ENCODE measurements around the gene SERPINB1.
"Not testable (repeated sequence)": the region's sequence is repeated elsewhere in the genome, so short reads cannot be mapped to it uniquely, and the experiment has no call there.

SERPINB1 gene

DNA sequence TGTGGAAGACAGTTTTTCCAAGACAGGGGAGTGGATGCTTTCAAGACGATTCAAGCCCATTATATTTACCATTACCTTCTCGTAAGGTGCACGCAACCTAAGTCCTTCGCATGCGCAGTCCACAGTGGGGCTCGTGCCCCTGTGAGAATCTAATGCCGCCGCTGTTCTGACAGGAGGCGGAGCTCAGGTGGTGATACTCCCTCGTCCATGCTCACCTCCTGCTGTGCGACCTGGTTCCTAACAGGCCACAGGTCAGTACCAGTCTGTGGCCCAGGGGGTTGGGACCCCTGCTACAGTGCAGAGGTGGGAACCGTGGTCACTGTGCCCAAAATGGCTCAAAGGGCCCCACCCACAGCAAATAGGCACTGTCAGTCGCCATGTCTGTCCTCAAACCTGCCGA lies 36.6 kb downstream of the SERPINB1 start:
- CTCF ChIA-PET, result interaction anchor here (0.9 to 1.3 kb wide), 2 partner anchors 13 kb away, joined by 3 read pairs; no protein-coding TSS in a partner anchor
- no peak for DNase-seq (ENCODE audit: extremely low spot score)
- POLR2A ChIA-PET, result no interaction called here
- TF ChIP-seq LEF1 (IDR thresholded peaks at IDR 0.05; ENCODE audit: borderline replicate concordance) (no peak), ZNF384 (IDR thresholded peaks at IDR 0.05) (no peak)
- TF ChIP-seq, protein P1, sequence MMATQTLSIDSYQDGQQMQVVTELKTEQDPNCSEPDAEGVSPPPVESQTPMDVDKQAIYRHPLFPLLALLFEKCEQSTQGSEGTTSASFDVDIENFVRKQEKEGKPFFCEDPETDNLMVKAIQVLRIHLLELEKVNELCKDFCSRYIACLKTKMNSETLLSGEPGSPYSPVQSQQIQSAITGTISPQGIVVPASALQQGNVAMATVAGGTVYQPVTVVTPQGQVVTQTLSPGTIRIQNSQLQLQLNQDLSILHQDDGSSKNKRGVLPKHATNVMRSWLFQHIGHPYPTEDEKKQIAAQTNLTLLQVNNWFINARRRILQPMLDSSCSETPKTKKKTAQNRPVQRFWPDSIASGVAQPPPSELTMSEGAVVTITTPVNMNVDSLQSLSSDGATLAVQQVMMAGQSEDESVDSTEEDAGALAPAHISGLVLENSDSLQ (IDR thresholded peaks at IDR 0.05), result no peak

DNA sequence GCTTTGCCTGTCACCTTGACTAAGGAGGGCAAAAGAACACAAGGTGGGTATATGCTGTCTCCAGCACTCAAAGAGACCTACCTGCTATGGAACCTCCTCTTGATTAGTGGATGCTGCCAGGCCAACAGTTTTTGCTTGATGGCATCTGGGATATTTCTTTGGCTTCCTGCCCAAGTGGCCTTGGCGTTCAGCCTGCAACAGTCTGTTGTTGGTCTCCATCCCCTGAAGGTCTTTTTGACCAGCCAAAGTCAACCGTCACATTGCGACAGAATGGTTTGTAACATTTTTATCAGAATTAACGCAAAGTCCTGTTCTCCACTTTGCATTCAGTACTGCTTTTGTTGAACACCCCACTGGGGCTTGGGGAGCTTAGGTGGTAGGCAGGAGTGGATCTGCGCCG lies 37.1 kb downstream of the SERPINB1 start:
- TF ChIP-seq LEF1 (IDR thresholded peaks at IDR 0.05; ENCODE audit: borderline replicate concordance) (no peak), CTBP1 (IDR thresholded peaks at IDR 0.05; ENCODE audit: borderline replicate concordance) (no peak), ARNT (IDR thresholded peaks at IDR 0.05) (no peak), ELF4 (IDR thresholded peaks at IDR 0.05) (no peak), FOXK2 (IDR thresholded peaks at IDR 0.05) (no peak)
- TF ChIP-seq, protein P1 (IDR thresholded peaks at IDR 0.05), result no peak
- ChIA-PET POLR2A (no interaction called here), CTCF (interaction anchor here (0.9 to 1.3 kb wide), 2 partner anchors 13 to 14 kb away, joined by 3 read pairs; no protein-coding TSS in a partner anchor)
- no peak for DNase-seq (ENCODE audit: extremely low spot score)

DNA sequence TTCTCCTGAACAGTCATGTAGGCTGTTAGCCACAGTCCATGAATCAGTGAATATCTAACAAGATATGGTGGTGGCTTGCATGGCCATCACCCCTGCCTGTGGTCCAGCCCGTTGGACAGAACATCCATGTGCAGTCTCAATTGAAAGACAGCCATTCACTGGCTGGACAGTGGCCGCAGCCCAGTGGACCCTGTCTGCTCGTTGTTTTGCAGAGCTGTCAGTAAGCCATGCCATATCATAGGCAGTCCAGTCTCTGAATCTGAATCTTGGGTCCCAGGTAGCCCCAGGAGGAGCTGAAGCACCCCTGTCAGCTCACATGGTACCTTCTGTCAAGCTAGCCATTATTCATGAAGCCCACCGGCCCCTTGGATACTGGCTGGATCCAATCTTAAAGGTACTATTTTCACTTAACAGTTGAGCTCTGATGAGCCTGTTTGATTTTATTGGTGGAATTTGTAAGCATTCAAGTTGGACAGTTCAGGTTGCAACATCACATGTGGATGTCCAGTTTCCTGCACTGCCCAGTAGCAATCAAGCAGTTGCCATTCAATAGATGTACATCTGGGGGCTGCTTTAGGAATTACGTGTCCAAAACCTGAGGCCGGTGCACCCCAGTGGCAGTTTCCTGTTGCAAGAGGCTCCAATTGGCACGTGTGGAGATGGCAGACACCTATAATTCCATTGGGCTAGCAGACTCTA lies 37.8 kb downstream of the SERPINB1 start:
- DNase-seq (ENCODE audit: extremely low spot score), result no peak
- ChIA-PET POLR2A (no interaction called here), CTCF (interaction anchor here (0.9 to 1.3 kb wide), 2 partner anchors 12 to 14 kb away, joined by 3 read pairs; no protein-coding TSS in a partner anchor)
- TF ChIP-seq ELF4 (IDR thresholded peaks at IDR 0.05), result no peak
- TF ChIP-seq NFRKB (IDR thresholded peaks at IDR 0.05), result no peak
- no peak for TF ChIP-seq FOXK2 (IDR thresholded peaks at IDR 0.05)
- TF ChIP-seq SP1 (IDR thresholded peaks at IDR 0.05), result no peak
- TF ChIP-seq L3MBTL2 (conservative IDR thresholded peaks at IDR 0.05), result no peak
- TF ChIP-seq, protein P1 (IDR thresholded peaks at IDR 0.05), result no peak
- TF ChIP-seq FOXM1 (IDR thresholded peaks at IDR 0.05; ENCODE audit: borderline replicate concordance), result no peak
- no peak for TF ChIP-seq SUZ12 (IDR thresholded peaks at IDR 0.05)
- no peak for TF ChIP-seq FOXA1 (IDR thresholded peaks at IDR 0.05)
- no peak for TF ChIP-seq ARNT (IDR thresholded peaks at IDR 0.05)
- TF ChIP-seq ZNF384 (IDR thresholded peaks at IDR 0.05), result no peak
- no peak for TF ChIP-seq HDGF (IDR thresholded peaks at IDR 0.05; ENCODE audit: borderline replicate concordance)
- TF ChIP-seq CTBP1 (IDR thresholded peaks at IDR 0.05; ENCODE audit: borderline replicate concordance), result no peak
- no peak for TF ChIP-seq TARDBP (IDR thresholded peaks at IDR 0.05)
- TF ChIP-seq BHLHE40 (IDR thresholded peaks at IDR 0.05; ENCODE audit: borderline replicate concordance), result no peak
- no peak for TF ChIP-seq LEF1 (IDR thresholded peaks at IDR 0.05; ENCODE audit: borderline replicate concordance)

DNA sequence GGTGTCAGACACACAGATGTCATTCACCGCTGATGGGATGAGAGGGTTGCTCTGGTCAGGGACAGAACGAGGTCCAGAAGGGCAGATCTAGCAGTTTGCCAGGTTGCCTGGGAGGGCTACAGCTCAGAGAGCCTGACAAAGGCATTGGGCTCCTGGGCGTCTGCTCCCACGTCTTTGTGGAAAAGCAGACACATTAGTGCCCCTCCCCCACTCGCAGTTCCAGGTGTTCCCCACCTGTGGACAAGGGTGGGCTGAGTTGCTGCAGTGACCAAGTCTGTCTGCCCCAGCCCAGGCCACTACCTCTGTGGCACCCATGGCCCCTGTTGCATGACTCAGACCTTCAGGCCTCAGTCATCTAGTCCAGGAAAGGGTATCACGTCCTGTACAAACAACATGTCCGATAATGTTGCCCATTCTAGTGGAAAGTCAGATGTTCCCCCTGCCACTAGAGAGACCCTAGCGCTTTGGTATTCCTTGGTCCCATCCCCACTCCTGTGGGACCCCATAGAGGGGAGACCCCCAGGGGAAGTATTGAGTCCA lies 39.1 kb downstream of the SERPINB1 start:
- POLR2A ChIA-PET, result no interaction called here

DNA sequence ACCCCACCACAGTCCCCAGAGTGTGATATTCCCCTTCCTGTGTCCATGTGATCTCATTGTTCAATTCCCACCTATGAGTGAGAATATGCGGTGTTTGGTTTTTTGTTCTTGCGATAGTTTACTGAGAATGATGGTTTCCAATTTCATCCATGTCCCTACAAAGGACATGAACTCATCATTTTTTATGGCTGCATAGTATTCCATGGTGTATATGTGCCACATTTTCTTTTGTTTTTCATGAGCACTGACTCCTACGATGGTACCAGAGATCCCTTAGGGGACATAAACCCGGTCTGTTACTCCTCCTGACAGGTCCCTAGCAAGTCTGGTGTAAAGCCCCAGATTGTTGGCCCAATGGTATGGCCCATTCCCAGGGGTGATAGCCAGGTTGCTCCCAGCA lies 40.0 kb downstream of the SERPINB1 start:
- POLR2A ChIA-PET; DNase-seq (ENCODE audit: extremely low spot score); CTCF ChIA-PET: not testable (repeated sequence)

More for the DNA sequence above, 39.1 kb downstream of the SERPINB1 start:
- CTCF ChIA-PET, result no interaction called here
- TF ChIP-seq FOXK2 (IDR thresholded peaks at IDR 0.05), result no peak
- no peak for TF ChIP-seq SP1 (IDR thresholded peaks at IDR 0.05)
- no peak for TF ChIP-seq ARNT (IDR thresholded peaks at IDR 0.05)
- TF ChIP-seq BHLHE40 (IDR thresholded peaks at IDR 0.05; ENCODE audit: borderline replicate concordance), result no peak
- no peak for TF ChIP-seq SUZ12 (IDR thresholded peaks at IDR 0.05)
- TF ChIP-seq FOXA1 (IDR thresholded peaks at IDR 0.05), result no peak
- no peak for TF ChIP-seq ELF4 (IDR thresholded peaks at IDR 0.05)
- no peak for TF ChIP-seq L3MBTL2 (conservative IDR thresholded peaks at IDR 0.05)
- no peak for TF ChIP-seq CTBP1 (IDR thresholded peaks at IDR 0.05; ENCODE audit: borderline replicate concordance)
- no peak for TF ChIP-seq FOXM1 (IDR thresholded peaks at IDR 0.05; ENCODE audit: borderline replicate concordance)
- no peak for TF ChIP-seq ZNF384 (IDR thresholded peaks at IDR 0.05)
- DNase-seq (ENCODE audit: extremely low spot score), result no peak

DNA sequence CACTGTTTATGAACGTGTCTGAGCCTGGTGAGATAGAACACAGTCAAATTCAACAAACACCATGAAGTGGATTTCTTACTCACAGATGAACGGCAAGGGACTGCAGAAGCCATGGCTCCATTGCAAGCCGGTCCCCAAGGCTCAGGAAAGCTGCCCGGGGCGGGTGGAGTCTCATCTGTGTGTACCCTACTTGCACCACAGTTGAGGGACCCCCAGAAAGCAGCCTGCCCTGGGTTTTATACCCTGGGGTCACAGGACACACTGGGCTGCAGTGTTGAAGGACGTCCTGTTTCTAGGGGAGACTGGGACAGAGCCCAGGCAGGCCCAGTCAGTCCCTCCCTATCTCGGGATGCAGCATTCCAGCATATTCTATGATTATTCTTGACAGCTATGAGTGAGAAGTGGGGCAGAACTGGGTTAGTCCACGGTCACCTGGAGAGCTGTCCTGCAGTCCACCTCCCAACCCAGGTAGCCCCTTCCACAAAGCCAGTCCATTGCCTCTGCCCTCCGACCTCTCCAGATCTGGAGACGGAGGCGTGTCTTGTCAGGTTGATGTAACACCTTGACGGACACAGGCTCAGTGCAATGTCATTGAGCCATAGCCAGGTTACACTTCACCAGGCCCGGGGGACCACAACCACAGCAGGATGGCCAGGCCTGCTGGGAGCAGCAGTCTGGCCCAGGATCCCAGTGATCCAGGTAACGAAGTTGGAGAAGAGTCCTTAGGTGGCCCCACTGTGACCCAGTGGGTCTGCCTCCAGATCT lies 40.9 kb downstream of the SERPINB1 start:
- ChIA-PET POLR2A (no interaction called here), CTCF (interaction anchor here (0.9 kb wide), 1 partner anchor 9 kb away, joined by 3 read pairs; no protein-coding TSS in a partner anchor)
- no peak for DNase-seq (ENCODE audit: extremely low spot score)
- TF ChIP-seq SUZ12 (IDR thresholded peaks at IDR 0.05), result no peak
- no peak for TF ChIP-seq CTBP1 (IDR thresholded peaks at IDR 0.05; ENCODE audit: borderline replicate concordance)
- TF ChIP-seq HDGF (IDR thresholded peaks at IDR 0.05; ENCODE audit: borderline replicate concordance), result no peak
- no peak for TF ChIP-seq TARDBP (IDR thresholded peaks at IDR 0.05)
- no peak for TF ChIP-seq L3MBTL2 (conservative IDR thresholded peaks at IDR 0.05)
- TF ChIP-seq FOXM1 (IDR thresholded peaks at IDR 0.05; ENCODE audit: borderline replicate concordance), result no peak
- no peak for TF ChIP-seq ELF4 (IDR thresholded peaks at IDR 0.05)
- TF ChIP-seq, protein P1 (IDR thresholded peaks at IDR 0.05), result no peak
- no peak for TF ChIP-seq NFRKB (IDR thresholded peaks at IDR 0.05)
- TF ChIP-seq FOXA1 (IDR thresholded peaks at IDR 0.05), result no peak
- no peak for TF ChIP-seq LEF1 (IDR thresholded peaks at IDR 0.05; ENCODE audit: borderline replicate concordance)
